Astrocyte of the cerebellum (primary cell): Measurements from ENCODE around the gene GNAT2.

ENCODE experiments used
- DNase-seq: peaks from one replicate; pipeline ENCODE4 v3.0.0-alpha.2; 2011; ENCODE audit warnings: low read depth
- H3K4me3 ChIP-seq: 2 replicates; pipeline ENCODE4 v1.5.1; 2011; ENCODE audit warnings: mild to moderate bottlenecking, low read depth, low read length, moderate library complexity
- in situ Hi-C: cut with HindIII; loops from 2 replicates; pipeline ENCODE4 v1.10.0; 2017; ENCODE audit warnings: low sequenced_read_pairs
- TF ChIP-seq, protein P1 (sequence below): IDR thresholded peaks from 2 replicates; pipeline ENCODE4 v1.5.1; 2012; ENCODE audit warnings: low read length, low read depth, moderate library complexity, mild to moderate bottlenecking; ENCODE audit errors: missing control alignments

Gene GNAT2

DNA sequence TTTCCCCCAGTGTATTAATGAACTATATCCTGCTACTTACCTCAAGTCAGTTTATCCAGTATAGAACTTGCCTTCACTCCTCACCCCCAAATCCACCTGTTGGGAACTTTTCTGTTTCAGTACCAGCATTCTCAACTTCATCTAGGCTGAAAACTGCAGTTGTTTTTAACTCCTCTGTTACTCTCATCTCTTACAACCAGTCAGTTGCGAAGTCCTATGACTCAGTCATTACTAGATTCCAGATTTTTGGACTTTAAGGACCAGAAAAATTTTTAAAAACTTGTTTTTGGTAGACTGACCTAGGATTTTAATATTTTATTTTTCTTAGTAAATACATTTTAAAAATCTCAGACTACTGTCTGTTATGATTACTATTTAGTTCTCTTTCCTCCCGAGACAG lies 62.9 kb downstream of the GNAT2 start:
- DNase-seq: no peak
- TF ChIP-seq, protein P1, sequence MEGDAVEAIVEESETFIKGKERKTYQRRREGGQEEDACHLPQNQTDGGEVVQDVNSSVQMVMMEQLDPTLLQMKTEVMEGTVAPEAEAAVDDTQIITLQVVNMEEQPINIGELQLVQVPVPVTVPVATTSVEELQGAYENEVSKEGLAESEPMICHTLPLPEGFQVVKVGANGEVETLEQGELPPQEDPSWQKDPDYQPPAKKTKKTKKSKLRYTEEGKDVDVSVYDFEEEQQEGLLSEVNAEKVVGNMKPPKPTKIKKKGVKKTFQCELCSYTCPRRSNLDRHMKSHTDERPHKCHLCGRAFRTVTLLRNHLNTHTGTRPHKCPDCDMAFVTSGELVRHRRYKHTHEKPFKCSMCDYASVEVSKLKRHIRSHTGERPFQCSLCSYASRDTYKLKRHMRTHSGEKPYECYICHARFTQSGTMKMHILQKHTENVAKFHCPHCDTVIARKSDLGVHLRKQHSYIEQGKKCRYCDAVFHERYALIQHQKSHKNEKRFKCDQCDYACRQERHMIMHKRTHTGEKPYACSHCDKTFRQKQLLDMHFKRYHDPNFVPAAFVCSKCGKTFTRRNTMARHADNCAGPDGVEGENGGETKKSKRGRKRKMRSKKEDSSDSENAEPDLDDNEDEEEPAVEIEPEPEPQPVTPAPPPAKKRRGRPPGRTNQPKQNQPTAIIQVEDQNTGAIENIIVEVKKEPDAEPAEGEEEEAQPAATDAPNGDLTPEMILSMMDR: no peak
- in situ Hi-C loops: no loop called here
- H3K4me3 ChIP-seq: no peak overlapping the region
